HT-29 (cell line): ENCODE results near the gene SAV1. TPM values are rescaled to one million over a fixed set of nuclear protein-coding genes. Genes with fewer than 3 reads are reported as not detected.

Source experiments
- DNase-seq: peaks from one replicate; pipeline ENCODE4 v3.0.0-alpha.2; 2015; ENCODE audit warnings: low spot score
- small RNA-seq: library from RNA; depleted of rRNA; stranded (forward); fragments of <200 nt; gene quantifications from one replicate; pipeline ENCODE3, GENCODE V24; 2014
- total RNA-seq: library from RNA; depleted of rRNA; stranded (reverse); fragments of >200 nt; shearing (Covaris generic); gene quantifications from 2 replicates; pipeline ENCODE4 v1.2.3, GENCODE V29; 2014; rRNA removed

Gene SAV1
- total RNA-seq, 1 experiment from 2014 or later = 53.2 TPM

DNA sequence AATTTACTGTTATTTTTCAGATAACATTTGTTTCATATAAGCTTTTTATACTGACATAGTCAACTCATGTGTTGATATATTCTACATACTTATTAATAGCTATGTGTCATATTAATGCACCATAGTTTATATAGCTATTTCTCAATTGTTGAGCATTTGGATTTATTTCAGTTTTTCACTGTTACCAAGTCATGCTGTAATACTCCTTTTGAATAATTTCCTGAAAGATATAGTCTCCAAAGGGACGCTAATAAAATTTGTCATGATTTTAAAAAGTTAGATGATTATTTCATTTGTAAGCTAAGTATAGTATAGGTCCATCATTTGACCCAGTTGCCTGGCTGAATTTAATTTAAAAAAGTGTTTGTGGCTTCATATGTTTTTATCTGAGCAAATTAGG, 60.3 kb downstream of the SAV1 start:
- no peak for DNase-seq

GRCh38 chr14:50607181-50607580, 60.9 kb downstream of the SAV1 start:
- DNase-seq = no peak

GRCh38 chr14:50606468-50606867, 61.6 kb downstream of the SAV1 start:
- DNase-seq = no peak

- DNase-seq = no peak
These were observed 62.3 kb downstream of the SAV1 start for GRCh38 chr14:50605766-50606165.

- no peak for DNase-seq
These were observed 64.5 kb downstream of the SAV1 start for GRCh38 chr14:50603565-50603964.

DNA sequence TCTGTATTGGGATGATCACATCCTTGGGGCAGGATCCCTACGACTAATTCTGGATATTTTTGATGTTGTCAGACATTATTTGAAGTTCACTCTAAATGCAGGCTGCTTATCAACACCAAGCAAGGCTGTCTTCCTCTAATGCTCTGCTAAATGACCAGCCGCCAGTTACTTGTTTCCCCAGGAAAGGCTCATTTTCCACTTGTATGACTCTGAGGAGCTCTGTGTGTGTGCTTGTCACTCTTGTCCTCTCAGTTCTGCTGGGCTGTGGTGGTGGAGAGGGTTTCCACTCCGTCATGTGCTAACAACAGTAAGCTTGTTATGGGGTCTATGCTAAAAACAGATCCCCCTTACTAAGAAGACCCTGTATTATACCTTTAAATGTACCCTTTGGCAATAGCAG, 66.1 kb downstream of the SAV1 start:
- no peak for DNase-seq

GRCh38 chr14:50601394-50601793, 66.7 kb downstream of the SAV1 start:
- DNase-seq = no peak

GRCh38 chr14:50600849-50601248, 67.3 kb downstream of the SAV1 start:
- no peak for DNase-seq

DNA sequence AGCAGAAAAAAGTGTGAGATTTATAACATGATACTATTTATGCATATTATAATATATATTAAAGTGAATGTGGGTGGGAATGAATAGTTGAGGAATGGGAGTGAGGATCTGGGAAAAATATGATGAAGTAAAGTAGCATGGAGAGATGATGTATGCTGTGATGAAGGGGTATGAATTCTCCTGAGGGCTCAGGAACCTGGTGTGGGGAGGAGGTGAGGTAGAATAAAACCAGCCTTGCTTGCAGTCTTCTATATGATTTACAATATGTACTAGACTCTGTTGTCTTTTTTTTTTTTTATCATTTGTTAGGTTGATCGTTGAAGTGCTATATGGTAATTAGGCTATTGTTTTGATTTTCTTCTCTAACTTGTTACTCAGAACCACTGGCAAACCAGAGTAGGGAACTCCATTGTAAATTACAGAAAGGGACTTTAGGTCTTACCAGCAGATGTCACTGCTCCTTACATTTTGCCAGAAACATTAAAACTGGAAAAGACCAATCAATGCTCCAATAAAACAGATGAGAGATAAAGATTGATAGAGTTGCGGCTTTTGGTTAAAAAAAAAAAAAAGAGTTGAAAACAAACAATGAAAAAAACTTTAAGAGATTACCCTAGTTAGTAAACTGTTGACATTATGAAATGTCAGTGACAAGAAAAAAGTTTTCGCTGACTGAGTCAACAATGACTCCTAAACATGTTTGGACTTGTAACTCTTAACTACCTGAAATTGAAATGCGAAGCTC, 68.2 kb downstream of the SAV1 start:
- peak; percentile 60 for DNase-seq

DNA sequence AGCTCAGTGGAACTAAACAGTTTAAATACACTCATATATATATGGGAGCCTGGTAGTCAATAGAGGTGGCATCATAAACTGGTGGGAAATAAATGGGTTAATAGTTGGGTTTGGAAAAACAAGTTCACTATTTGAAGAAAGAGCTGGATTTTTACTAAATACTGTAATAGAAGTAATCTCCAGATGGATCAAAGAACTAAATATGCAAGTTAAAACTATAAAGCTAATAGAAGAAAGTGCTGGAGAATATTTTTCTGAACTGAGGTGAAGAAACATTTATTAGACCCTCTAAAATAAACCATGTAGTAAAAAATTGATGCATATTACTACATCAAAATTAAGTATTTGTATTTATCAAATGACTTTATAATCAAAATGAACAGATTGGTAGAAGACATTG, 69.3 kb downstream of the SAV1 start:
- no peak for DNase-seq

DNA sequence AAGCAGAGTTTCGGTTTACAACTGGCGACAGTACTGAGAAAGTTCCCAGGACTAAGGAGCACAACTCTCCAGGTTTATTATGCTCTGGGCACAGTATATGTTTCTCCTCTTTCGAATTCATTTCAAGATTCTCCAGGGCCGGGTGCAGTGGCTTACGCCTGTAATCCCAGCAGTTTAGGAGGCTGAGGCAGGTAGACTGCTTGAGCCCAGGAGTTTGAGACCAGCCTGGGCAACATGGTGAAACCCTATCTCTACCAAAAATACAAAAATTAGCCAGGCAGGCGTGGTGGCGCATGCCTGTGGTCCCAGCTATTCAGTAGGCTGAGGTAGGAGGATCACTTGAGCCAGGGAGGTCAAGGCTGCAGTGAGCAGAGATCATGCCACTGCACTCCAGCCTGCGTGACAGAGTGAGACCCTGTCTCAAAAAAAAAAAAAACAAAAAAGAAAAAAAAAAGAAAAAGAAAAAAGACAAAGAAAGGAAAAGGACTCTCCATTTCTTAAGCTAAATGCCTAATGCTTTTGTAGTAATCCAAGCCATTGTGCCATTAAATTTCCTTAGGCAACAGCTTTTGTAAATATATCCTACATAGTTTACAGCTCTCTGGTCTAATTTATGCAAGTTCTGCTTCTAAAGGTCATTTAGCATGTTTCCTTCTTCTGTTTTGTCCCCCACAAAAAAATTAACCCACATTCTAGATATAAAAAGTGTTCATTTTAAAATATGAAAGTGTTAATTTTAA, 73.4 kb downstream of the SAV1 start:
- DNase-seq = no peak

- no peak for DNase-seq
These were observed 77.6 kb downstream of the SAV1 start for GRCh38 chr14:50590464-50590863.

Small RNA genes lying within 50 kb of the gene (small RNA-seq; reads per million reads assigned to genes)
- gene RN7SL452P = not detected

Other genes starting within 250 kb of the SAV1 start
- 29.2 and 34.1 TPM in 2 replicates for gene MAP4K5, start 135.7 kb downstream of the SAV1 start, total RNA-seq
- gene ATL1, start 108.2 kb downstream of the SAV1 start, total RNA-seq = 0.28 and 1.6 TPM in 2 replicates
- 5.9 and 12.4 TPM in 2 replicates for gene NIN, start 162.9 kb upstream of the SAV1 start, total RNA-seq
- gene ABHD12B, start 203.7 kb upstream of the SAV1 start, total RNA-seq = not detected in 2 replicates